ENCODE data around the gene SERHL2.

GRCh38 chr22:42608823-42609361 is 55.1 kb downstream of the SERHL2 start:
- TF ChIP-seq GATA3 (IDR thresholded peaks at IDR 0.05; ENCODE audit: low read depth, low read length), result no peak
- no peak for TF ChIP-seq GATA2 (IDR thresholded peaks at IDR 0.05; ENCODE audit: low read depth, low read length)
